ENCODE results near the gene MMP8. TPM values are rescaled to one million over a fixed set of nuclear protein-coding genes. Genes with fewer than 3 reads are reported as not detected.
A peak's percentile ranks its signal among the peaks of the same experiment; 100 is the strongest.

The MMP8 gene
- total RNA-seq, 2 experiments from 2014 or later = not detected

DNA sequence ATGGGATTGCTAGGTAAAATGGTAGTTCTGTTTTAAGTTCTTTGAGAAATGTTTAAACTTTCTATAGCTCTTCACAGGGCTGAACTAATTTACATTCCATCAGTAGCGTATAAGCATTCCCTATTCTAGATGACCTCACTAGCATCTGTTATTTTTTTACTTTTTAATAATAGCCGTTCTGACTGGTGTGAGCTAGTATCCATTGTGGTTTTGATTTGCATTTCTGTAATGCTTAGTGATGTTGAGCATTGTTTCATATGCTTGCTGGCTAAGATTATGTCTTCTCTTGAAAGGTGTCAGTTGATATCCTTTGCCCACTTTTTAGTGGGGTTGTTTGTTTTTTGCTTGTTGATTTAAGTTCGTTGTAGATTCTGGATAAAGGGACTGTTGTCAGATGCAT lies 55.1 kb downstream of the MMP8 start:
- ChIA-PET POLR2A (no interaction called here), CTCF (no interaction called here)
- H3K4me3 ChIP-seq (ENCODE audit: low read length) = no peak overlapping the region
- Mint-ChIP-seq H3K27ac (no peak overlapping the region), H3K4me1 (ENCODE audit: low read depth) (no peaks in the 10 kb centered on the region), H3K36me3 (ENCODE audit: low read depth) (no peaks in the 10 kb centered on the region), H3K9me3 (no peaks in the 10 kb centered on the region), H3K4me3 (no peak overlapping the region), H3K27me3 (peaks cover 6% of the 10 kb centered on the region)
- H3K27me3 ChIP-seq (ENCODE audit: control insufficient read depth in 1 of 2, insufficient read depth in 2 of 2, low read length in 2 of 2) = no peaks in the 10 kb centered on the region
- no peak overlapping the region for H3K27ac ChIP-seq (ENCODE audit: low read depth in 1 of 2, low read length in 2 of 2)
- H3K36me3 ChIP-seq (ENCODE audit: insufficient read depth, low read length) = no peaks in the 10 kb centered on the region
- TF ChIP-seq, protein P1, sequence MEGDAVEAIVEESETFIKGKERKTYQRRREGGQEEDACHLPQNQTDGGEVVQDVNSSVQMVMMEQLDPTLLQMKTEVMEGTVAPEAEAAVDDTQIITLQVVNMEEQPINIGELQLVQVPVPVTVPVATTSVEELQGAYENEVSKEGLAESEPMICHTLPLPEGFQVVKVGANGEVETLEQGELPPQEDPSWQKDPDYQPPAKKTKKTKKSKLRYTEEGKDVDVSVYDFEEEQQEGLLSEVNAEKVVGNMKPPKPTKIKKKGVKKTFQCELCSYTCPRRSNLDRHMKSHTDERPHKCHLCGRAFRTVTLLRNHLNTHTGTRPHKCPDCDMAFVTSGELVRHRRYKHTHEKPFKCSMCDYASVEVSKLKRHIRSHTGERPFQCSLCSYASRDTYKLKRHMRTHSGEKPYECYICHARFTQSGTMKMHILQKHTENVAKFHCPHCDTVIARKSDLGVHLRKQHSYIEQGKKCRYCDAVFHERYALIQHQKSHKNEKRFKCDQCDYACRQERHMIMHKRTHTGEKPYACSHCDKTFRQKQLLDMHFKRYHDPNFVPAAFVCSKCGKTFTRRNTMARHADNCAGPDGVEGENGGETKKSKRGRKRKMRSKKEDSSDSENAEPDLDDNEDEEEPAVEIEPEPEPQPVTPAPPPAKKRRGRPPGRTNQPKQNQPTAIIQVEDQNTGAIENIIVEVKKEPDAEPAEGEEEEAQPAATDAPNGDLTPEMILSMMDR (IDR thresholded peaks at IDR 0.05) = no peak
- no peak for DNase-seq
- no peaks in the 10 kb centered on the region for H3K9me3 ChIP-seq (ENCODE audit: control insufficient read depth in 1 of 2, insufficient read depth in 1 of 2, low read length in 2 of 2)
- no peaks in the 10 kb centered on the region for H3K4me1 ChIP-seq (ENCODE audit: insufficient read depth, low read length)
- intact Hi-C loops (cut with DNase I, micrococcal nuclease) = loop anchor here in 1 of 2 experiments (5.0 kb wide), 2 partner anchors 172 to 807 kb away; no protein-coding TSS in a partner anchor
- no peak for ATAC-seq (ENCODE audit: poor library complexity)

DNA sequence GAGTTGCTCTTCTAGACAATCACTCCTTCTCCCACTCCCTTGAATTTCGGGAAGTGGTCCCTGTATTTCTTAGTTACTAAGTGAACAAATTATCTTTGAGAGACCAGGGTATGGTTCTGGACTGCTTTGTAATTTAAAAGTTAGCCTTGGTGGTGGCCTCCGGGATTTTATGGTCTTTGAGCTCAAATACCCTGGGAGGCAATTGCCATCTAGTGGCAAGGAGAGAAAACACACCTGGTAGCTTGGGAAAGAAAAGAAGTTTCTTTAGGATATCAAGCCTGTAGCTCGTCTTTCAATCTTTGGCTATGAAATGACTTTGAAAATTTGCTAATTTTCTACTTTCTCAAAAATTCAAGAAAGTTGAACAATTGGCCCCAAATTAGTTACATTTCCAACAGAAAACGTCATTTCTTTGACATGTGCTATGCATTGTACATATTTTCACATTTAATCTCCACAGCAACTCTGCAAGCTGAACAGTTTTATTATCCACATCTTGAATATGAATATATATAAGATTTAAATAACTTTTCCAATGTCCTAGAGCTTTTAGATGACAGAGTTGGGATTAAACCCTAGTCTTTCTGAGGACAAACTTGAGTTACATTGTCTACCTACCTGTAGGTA lies 58.3 kb downstream of the MMP8 start:
- Histone ChIP-seq H3K4me1 (ENCODE audit: insufficient read depth, low read length) (no peaks in the 10 kb centered on the region), H3K27ac (ENCODE audit: low read depth in 1 of 2, low read length in 2 of 2) (no peak overlapping the region), H3K4me3 (ENCODE audit: low read length) (no peak overlapping the region), H3K36me3 (ENCODE audit: insufficient read depth, low read length) (no peaks in the 10 kb centered on the region), H3K9me3 (ENCODE audit: control insufficient read depth in 1 of 2, insufficient read depth in 1 of 2, low read length in 2 of 2) (no peaks in the 10 kb centered on the region), H3K27me3 (ENCODE audit: control insufficient read depth in 1 of 2, insufficient read depth in 2 of 2, low read length in 2 of 2) (no peaks in the 10 kb centered on the region)
- TF ChIP-seq, protein P1 (IDR thresholded peaks at IDR 0.05) = peak; percentile 86
- Mint-ChIP-seq H3K27ac (no peak overlapping the region), H3K9me3 (no peaks in the 10 kb centered on the region), H3K4me3 (no peak overlapping the region), H3K4me1 (ENCODE audit: low read depth) (no peaks in the 10 kb centered on the region), H3K27me3 (peaks cover 9% of the 10 kb centered on the region), H3K36me3 (ENCODE audit: low read depth) (no peaks in the 10 kb centered on the region)
- intact Hi-C loops (cut with DNase I, micrococcal nuclease) = loop anchor here (1.0 to 5.0 kb wide), 4 partner anchors 169 to 804 kb away; no protein-coding TSS in a partner anchor
- ChIA-PET CTCF (interaction anchor here (0.8 to 1.7 kb wide), 7 partner anchors 8 to 379 kb away, joined by 3 to 11 read pairs (median 3); no protein-coding TSS in a partner anchor), POLR2A (interaction anchor here (0.9 to 1.7 kb wide), 3 partner anchors 90 to 378 kb away, joined by 3 to 8 read pairs (median 4); no protein-coding TSS in a partner anchor)
- ATAC-seq (ENCODE audit: poor library complexity) (peak; percentile 55), DNase-seq (peak in 5 of 14 experiments; percentile 2 to 57 (median 45))

DNA sequence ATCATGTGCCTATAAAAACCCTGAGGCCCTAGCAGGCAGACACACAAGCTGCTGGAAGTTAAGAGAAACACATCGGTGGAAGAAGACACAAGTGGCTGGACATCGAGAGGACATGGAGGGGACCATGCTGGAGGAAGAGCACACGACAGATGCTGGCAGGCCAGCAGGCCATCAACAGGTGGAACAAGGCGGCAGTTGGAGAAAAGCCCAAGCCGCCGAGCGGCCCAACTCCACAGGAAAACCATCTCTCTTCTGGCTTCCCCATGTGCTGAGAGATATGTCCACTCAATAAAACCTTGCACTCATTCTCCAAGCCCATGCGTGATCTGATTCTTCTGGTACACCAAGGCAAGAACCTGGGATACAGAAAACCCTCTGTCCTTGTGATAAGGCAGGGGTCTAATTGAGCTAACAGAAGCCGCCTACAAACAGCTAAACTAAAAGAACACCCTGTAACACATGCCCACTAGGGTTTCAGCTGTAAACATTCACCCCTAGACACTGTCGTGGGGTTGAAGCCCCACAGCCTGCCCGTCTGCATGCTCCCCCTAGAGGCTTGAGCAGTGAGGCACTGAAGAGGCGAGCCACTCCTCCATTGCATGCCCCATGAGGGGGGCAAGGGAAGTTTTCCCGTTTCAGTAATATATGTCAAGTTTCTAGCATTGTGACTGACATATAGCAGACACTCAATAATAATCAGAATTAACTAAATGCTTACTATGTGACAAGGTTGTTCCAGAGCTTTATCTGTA lies 60.6 kb downstream of the MMP8 start:
- Mint-ChIP-seq H3K9me3 (no peaks in the 10 kb centered on the region), H3K27ac (no peak overlapping the region), H3K27me3 (peaks cover 20% of the 10 kb centered on the region), H3K4me3 (no peak overlapping the region), H3K4me1 (ENCODE audit: low read depth) (no peaks in the 10 kb centered on the region), H3K36me3 (ENCODE audit: low read depth) (no peaks in the 10 kb centered on the region)
- H3K36me3 ChIP-seq (ENCODE audit: insufficient read depth, low read length) = no peaks in the 10 kb centered on the region
- no peaks in the 10 kb centered on the region for H3K4me1 ChIP-seq (ENCODE audit: insufficient read depth, low read length)
- H3K27ac ChIP-seq (ENCODE audit: low read depth in 1 of 2, low read length in 2 of 2) = no peak overlapping the region
- DNase-seq (peak in 5 of 14 experiments; percentile 2 to 24 (median 4)), ATAC-seq (ENCODE audit: poor library complexity) (peak; percentile 48)
- H3K9me3 ChIP-seq (ENCODE audit: control insufficient read depth in 1 of 2, insufficient read depth in 1 of 2, low read length in 2 of 2) = no peaks in the 10 kb centered on the region
- CTCF ChIA-PET = no interaction called here
- TF ChIP-seq, protein P1 (IDR thresholded peaks at IDR 0.05) = no peak
- POLR2A ChIA-PET = no interaction called here
- intact Hi-C loops (cut with DNase I, micrococcal nuclease) = loop anchor here in 1 of 2 experiments (2.0 kb wide), 1 partner anchor 375 kb away; no protein-coding TSS in a partner anchor
- H3K27me3 ChIP-seq (ENCODE audit: control insufficient read depth in 1 of 2, insufficient read depth in 2 of 2, low read length in 2 of 2) = no peaks in the 10 kb centered on the region
- no peak overlapping the region for H3K4me3 ChIP-seq (ENCODE audit: low read length)
